ENCODE measurements around the gene TSC2.

GRCh38 chr16:2025878-2026460 lies 21.8 kb upstream of the TSC2 start:
- TF ChIP-seq, protein P1, sequence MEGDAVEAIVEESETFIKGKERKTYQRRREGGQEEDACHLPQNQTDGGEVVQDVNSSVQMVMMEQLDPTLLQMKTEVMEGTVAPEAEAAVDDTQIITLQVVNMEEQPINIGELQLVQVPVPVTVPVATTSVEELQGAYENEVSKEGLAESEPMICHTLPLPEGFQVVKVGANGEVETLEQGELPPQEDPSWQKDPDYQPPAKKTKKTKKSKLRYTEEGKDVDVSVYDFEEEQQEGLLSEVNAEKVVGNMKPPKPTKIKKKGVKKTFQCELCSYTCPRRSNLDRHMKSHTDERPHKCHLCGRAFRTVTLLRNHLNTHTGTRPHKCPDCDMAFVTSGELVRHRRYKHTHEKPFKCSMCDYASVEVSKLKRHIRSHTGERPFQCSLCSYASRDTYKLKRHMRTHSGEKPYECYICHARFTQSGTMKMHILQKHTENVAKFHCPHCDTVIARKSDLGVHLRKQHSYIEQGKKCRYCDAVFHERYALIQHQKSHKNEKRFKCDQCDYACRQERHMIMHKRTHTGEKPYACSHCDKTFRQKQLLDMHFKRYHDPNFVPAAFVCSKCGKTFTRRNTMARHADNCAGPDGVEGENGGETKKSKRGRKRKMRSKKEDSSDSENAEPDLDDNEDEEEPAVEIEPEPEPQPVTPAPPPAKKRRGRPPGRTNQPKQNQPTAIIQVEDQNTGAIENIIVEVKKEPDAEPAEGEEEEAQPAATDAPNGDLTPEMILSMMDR (conservative IDR thresholded peaks at IDR 0.05): no peak
- TF ChIP-seq EZH2 (IDR thresholded peaks at IDR 0.05; ENCODE audit: low read depth): no peak
